Measurements from ENCODE around the gene LAMTOR5. TPM values are rescaled to one million over a fixed set of nuclear protein-coding genes. Genes with fewer than 3 reads are reported as not detected.

Gene LAMTOR5
- total and polyA plus RNA-seq, 2 of the 13 experiments (the other 11 are each of a cell fraction or from before 2014, with no cell fraction given): 96.7 to 400 TPM

DNA sequence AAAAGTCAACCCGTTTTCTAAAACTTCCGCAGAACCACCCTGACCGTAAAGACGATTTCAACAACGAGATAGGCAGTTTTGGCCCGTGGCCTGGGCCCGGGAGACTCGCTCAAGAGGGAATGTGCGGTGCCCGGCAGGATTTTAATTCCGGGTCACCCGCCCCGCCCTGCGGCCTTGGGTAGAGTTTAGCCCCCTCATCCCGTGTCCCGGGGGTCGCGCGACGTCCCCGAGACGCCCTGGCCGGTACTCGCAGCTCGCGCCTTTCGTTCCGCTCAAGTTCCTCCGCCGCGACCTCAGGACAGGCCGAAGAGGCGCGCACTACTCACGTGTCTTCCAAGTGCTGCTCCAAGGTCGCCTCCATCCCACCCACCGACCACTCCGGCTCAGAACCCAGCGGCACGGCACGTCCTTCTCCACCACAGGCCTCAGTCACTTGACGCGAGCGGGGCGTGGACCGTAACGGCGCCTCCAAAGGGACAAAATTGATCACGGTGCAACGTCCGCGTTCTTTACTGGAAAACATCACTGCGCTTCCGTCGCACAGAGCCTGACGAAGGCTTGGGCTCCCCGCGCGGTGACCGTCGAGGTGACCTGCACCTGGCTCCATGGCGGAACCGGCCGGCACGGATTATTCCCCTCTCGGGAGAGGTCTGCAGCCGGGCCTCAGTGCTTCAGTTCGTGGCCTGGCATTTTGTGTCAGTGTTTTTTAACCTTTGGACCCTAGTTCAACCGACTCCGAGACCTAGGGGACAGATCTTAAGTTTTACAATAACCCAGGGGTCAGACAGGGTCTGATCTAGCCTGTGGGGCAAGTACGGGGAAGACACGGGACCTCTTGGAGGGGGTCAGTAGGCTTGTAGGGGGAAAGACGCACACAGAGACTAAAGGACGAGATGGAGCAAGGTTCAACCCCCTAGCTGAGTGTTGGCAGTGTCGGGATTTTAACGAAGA lies at the start of gene LAMTOR5 (continued):
- peak; percentile 8 for TF ChIP-seq SKI (IDR thresholded peaks at IDR 0.05; ENCODE audit: partially characterized antibody)
- TF ChIP-seq ZNF768 (CRISPR knock-in tag; IDR thresholded peaks at IDR 0.05): peak; percentile 71; the same call in 1 of the 2 replicates
- TF ChIP-seq STAG1 (CRISPR knock-in tag; IDR thresholded peaks at IDR 0.05): no peak
- 0 out of 2 replicates have a peak, but pooled peaks have one; percentile 18 for TF ChIP-seq ZSCAN5A (CRISPR knock-in tag; IDR thresholded peaks at IDR 0.05; ENCODE audit: borderline replicate concordance)
- TF ChIP-seq, protein P1, sequence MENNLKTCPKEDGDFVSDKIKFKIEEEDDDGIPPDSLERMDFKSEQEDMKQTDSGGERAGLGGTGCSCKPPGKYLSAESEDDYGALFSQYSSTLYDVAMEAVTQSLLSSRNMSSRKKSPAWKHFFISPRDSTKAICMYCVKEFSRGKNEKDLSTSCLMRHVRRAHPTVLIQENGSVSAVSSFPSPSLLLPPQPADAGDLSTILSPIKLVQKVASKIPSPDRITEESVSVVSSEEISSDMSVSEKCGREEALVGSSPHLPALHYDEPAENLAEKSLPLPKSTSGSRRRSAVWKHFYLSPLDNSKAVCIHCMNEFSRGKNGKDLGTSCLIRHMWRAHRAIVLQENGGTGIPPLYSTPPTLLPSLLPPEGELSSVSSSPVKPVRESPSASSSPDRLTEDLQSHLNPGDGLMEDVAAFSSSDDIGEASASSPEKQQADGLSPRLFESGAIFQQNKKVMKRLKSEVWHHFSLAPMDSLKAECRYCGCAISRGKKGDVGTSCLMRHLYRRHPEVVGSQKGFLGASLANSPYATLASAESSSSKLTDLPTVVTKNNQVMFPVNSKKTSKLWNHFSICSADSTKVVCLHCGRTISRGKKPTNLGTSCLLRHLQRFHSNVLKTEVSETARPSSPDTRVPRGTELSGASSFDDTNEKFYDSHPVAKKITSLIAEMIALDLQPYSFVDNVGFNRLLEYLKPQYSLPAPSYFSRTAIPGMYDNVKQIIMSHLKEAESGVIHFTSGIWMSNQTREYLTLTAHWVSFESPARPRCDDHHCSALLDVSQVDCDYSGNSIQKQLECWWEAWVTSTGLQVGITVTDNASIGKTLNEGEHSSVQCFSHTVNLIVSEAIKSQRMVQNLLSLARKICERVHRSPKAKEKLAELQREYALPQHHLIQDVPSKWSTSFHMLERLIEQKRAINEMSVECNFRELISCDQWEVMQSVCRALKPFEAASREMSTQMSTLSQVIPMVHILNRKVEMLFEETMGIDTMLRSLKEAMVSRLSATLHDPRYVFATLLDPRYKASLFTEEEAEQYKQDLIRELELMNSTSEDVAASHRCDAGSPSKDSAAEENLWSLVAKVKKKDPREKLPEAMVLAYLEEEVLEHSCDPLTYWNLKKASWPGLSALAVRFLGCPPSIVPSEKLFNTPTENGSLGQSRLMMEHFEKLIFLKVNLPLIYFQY (CRISPR knock-in tag; IDR thresholded peaks at IDR 0.05; ENCODE audit: borderline replicate concordance): 0 out of 2 replicates have a peak, but pooled peaks have one; percentile 51
- TF ChIP-seq REST (IDR thresholded peaks at IDR 0.05; ENCODE audit: borderline replicate concordance in 1 of 2, low read depth in 1 of 2, low read length in 2 of 2): peak in 1 of 2 experiments; percentile 19; a peak in 1 of 4 replicates
- TF ChIP-seq KDM6A (CRISPR knock-in tag; IDR thresholded peaks at IDR 0.05; ENCODE audit: low read depth): no peak
- TF ChIP-seq ZNF746 (CRISPR knock-in tag; IDR thresholded peaks at IDR 0.05): peak; percentile 76
- no peak for TF ChIP-seq FIP1L1 (IDR thresholded peaks at IDR 0.05; ENCODE audit: borderline replicate concordance, insufficient read depth, low read depth, low read length)
- TF ChIP-seq, protein P2, sequence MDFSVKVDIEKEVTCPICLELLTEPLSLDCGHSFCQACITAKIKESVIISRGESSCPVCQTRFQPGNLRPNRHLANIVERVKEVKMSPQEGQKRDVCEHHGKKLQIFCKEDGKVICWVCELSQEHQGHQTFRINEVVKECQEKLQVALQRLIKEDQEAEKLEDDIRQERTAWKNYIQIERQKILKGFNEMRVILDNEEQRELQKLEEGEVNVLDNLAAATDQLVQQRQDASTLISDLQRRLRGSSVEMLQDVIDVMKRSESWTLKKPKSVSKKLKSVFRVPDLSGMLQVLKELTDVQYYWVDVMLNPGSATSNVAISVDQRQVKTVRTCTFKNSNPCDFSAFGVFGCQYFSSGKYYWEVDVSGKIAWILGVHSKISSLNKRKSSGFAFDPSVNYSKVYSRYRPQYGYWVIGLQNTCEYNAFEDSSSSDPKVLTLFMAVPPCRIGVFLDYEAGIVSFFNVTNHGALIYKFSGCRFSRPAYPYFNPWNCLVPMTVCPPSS (IDR thresholded peaks at IDR 0.05): no peak
- no peak for TF ChIP-seq ISX (CRISPR knock-in tag; conservative IDR thresholded peaks at IDR 0.05)
- no peak for TF ChIP-seq SMAD9 (CRISPR knock-in tag; IDR thresholded peaks at IDR 0.05)
- TF ChIP-seq ZEB1 (IDR thresholded peaks at IDR 0.05; ENCODE audit: insufficient replicate concordance, low read depth): peak; percentile 44

All from HepG2 (cell line).